ENCODE data around the gene VPREB1.
"Not testable (repeated sequence)": the region's sequence is repeated elsewhere in the genome, so short reads cannot be mapped to it uniquely, and the experiment has no call there.

VPREB1 gene

GRCh38 chr22:22215659-22216449, 28.7 kb upstream of the VPREB1 start:
- no peak for TF ChIP-seq CTCF (IDR thresholded peaks at IDR 0.05; ENCODE audit: borderline replicate concordance, insufficient read depth, low read depth, low read length)
- H3K4me3 ChIP-seq (ENCODE audit: low read depth, low read length): no peak overlapping the region

- no peak overlapping the region for H3K4me3 ChIP-seq (ENCODE audit: low read depth, low read length)
- no peak for TF ChIP-seq CTCF (IDR thresholded peaks at IDR 0.05; ENCODE audit: borderline replicate concordance, insufficient read depth, low read depth, low read length)
Observed at GRCh38 chr22:22216450-22216959, 28.1 kb upstream of the VPREB1 start.

DNA sequence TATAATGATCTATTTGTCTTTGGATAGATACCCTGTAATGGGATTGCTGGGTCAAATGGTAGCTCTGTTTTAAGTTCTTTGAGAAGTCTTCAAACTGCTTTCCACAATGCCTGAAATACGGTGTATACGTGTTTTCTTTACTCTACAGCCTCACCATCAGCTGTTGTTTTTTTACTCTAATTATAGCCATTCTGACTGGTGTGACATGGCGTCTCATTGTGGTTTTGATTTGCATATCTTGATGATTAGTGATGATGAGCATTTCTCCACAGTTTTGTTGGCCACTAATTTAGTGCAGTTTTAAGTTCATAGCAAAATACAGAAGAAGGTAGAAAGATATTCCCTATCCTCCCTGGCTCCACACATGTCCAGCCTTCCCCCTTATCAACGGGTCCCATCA, 26.3 kb upstream of the VPREB1 start:
- H3K4me3 ChIP-seq (ENCODE audit: low read depth, low read length): no peak overlapping the region
- no peak for TF ChIP-seq CTCF (IDR thresholded peaks at IDR 0.05; ENCODE audit: borderline replicate concordance, insufficient read depth, low read depth, low read length)

DNA sequence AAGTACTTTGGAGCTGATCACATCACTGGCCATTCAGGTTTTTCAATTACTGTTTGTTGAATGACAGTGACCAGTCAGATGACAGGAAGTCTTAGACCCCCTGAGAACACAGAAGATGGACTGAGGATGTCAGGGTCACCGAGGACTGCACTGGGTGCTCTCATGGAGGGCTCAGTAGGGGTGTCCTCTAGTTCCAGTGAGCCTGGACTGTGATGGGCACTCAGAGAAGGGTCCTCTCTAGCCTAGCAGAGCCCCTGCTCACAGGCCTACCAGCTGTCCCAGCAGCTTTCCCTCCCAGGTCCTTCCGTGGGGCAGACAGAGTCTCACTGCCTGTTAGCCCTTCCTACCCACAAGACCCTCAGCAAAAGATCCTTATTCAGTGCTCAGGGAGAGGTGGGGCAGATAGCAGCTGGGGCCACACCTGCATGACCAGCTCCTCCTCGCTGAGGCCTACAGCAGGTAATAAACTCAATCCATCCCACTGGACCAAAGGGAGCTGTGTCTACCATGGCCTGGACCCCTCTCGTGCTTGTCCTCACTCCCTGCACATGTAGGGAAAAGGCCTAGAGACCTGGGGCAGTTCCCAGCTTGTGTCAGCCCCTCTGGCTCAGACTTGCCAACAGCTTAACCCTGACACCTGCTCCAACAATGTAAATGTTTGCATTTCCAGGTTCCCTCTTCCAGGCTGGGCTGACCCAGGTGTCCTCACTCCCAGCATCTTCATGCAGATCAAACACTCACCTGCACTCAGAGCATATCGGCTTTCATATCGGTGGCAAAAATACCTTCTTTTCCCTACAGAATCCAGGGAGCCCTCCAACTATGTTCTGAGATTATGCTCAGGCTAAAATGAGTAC, 25.2 kb upstream of the VPREB1 start:
- no peak overlapping the region for H3K4me3 ChIP-seq (ENCODE audit: low read depth, low read length)
- no peak for TF ChIP-seq CTCF (IDR thresholded peaks at IDR 0.05; ENCODE audit: borderline replicate concordance, insufficient read depth, low read depth, low read length)

GRCh38 chr22:22221043-22221442, 23.5 kb upstream of the VPREB1 start:
- not testable (repeated sequence) for H3K4me3 ChIP-seq (ENCODE audit: low read depth, low read length)

DNA sequence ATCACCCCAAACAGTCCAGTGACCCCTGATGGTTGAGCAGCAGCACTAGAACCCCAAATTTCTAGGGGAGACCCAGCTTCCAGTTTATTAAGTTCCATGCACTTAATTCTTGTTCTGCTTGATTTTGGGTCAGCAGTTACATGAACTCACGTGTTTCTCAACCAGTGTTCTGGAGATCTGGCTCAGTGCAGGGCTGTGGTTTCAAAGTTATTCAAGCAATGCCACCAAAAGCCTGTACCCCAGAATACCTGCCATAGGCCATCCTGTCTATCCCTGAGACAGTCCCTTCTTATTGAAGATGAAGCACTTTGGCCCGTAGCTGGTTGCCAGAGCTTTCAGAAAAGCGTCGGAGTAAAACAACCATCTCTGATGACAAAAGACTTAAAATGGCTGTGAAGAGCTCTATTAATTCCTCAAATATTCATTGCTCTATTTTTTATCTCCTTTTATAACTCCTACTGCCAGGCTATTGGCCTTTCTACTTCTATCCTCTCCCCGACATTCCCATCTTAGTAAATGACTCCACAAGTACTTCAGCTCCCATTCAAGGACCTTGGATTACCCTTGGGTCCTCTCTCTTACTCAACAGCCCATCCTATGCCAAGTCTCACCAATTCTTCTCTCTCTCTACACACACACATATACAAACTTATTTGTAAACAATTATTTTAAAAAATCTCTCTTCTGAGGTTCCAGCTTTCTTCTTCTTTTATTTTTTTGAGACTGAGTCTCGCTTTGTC, 18.0 kb upstream of the VPREB1 start:
- TF ChIP-seq CTCF (IDR thresholded peaks at IDR 0.05; ENCODE audit: borderline replicate concordance, insufficient read depth, low read depth, low read length): no peak
- H3K4me3 ChIP-seq (ENCODE audit: low read depth, low read length): no peak overlapping the region

- H3K4me3 ChIP-seq (ENCODE audit: low read depth, low read length): no peak overlapping the region
- no peak for TF ChIP-seq CTCF (IDR thresholded peaks at IDR 0.05; ENCODE audit: borderline replicate concordance, insufficient read depth, low read depth, low read length)
Observed at GRCh38 chr22:22228421-22228820, 16.2 kb upstream of the VPREB1 start.

All from GM12875 (cell line).